Peyer's patch (tissue), 4 donors: ENCODE measurements around the gene SPANXN4.

Source experiments
- POLR2A ChIP-seq, 2 donors: fragments of 450-650 bp; IDR thresholded peaks; one replicate each; pipeline ENCODE4 v1.5.1; 2017; ENCODE audit warnings: antibody characterized with exemption in 2 of 2, mild to moderate bottlenecking in 2 of 2, moderate library complexity in 2 of 2
- TF ChIP-seq, protein P1 (sequence below), 6 experiments: fragments of 450-650 bp in 4 of 6; fragments of 200-600 bp in 2 of 6; sonication (generic) in 1 of 6; IDR thresholded peaks; one replicate each; pipeline ENCODE4 v1.5.1; 2017 to 2019; ENCODE audit warnings: antibody characterized with exemption in 6 of 6, mild to moderate bottlenecking in 3 of 6, moderate library complexity in 1 of 6

DNA sequence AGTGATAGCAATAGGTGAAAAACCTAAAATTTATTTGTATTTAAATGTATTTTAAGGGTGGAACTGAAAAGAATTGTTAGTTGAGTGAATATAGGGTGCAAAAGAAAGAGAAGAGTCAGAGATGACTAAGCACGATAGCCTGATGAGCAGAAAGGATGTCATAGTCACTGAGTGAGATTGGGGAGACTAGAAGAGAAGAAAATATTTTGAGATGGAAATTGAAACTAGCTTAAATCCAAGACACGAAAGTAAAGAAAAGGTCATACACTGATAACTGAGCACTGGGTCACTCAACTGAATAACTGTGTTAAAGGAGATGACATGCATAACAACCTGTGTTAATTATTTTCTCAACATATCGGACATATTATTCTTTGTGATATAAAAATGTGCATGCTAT is 55.5 kb downstream of the SPANXN4 start:
- TF ChIP-seq, protein P1, sequence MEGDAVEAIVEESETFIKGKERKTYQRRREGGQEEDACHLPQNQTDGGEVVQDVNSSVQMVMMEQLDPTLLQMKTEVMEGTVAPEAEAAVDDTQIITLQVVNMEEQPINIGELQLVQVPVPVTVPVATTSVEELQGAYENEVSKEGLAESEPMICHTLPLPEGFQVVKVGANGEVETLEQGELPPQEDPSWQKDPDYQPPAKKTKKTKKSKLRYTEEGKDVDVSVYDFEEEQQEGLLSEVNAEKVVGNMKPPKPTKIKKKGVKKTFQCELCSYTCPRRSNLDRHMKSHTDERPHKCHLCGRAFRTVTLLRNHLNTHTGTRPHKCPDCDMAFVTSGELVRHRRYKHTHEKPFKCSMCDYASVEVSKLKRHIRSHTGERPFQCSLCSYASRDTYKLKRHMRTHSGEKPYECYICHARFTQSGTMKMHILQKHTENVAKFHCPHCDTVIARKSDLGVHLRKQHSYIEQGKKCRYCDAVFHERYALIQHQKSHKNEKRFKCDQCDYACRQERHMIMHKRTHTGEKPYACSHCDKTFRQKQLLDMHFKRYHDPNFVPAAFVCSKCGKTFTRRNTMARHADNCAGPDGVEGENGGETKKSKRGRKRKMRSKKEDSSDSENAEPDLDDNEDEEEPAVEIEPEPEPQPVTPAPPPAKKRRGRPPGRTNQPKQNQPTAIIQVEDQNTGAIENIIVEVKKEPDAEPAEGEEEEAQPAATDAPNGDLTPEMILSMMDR (IDR thresholded peaks at IDR 0.05): no peak
- no peak for TF ChIP-seq POLR2A (IDR thresholded peaks at IDR 0.05)
